GM12801 (cell line): Measurements from ENCODE around the gene PTX4.

Experiments
- CTCF ChIP-seq: IDR thresholded peaks from one replicate; pipeline ENCODE4 v1.5.1; 2011; ENCODE audit warnings: control low read depth; ENCODE audit not compliant: insufficient read length; ENCODE audit errors: extremely low read depth

Gene PTX4

GRCh38 chr16:1465567-1465915, 23.2 kb downstream of the PTX4 start:
- TF ChIP-seq CTCF, result no peak

- TF ChIP-seq CTCF, result no peak
Observed at GRCh38 chr16:1464894-1465566, 23.7 kb downstream of the PTX4 start.

GRCh38 chr16:1464196-1464893, 24.4 kb downstream of the PTX4 start:
- no peak for TF ChIP-seq CTCF

- no peak for TF ChIP-seq CTCF
Observed at GRCh38 chr16:1461146-1461545, 27.6 kb downstream of the PTX4 start.

GRCh38 chr16:1460602-1461138, 28.1 kb downstream of the PTX4 start:
- TF ChIP-seq CTCF, result no peak

- no peak for TF ChIP-seq CTCF
Observed at GRCh38 chr16:1459967-1460366, 28.8 kb downstream of the PTX4 start.

- TF ChIP-seq CTCF, result no peak
Observed at GRCh38 chr16:1458977-1459341, 29.8 kb downstream of the PTX4 start.
